K562 (cell line): ENCODE results near the gene HOGA1. TPM values are rescaled to one million over a fixed set of nuclear protein-coding genes. Genes with fewer than 3 reads are reported as not detected.

Experiments
- ATAC-seq: fragments of 200-7000 bp; cut with Tn5 transposase; 3 replicates; pipeline ENCODE4 v1.9.1; 2020; ENCODE audit warnings: moderate library complexity
- BruUV-seq: library from RNA; stranded (reverse); fragments of 400-500 nt; replicated peaks from 2 replicates; lab custom pipeline; 2021; lab: Mats Ljungman, UMichigan
- CTCF ChIA-PET: fragments of 300-600 bp; formaldehyde crosslinking; extraction: SDS; loops from one replicate; lab custom pipeline; 2021; ENCODE audit warnings: low intra/inter-chr PET ratio; lab: Yijun Ruan, JAX
- POLR2A ChIA-PET: fragments of 300-600, 350-650 bp; sonication (Branson Sonifier 250); formaldehyde crosslinking; extraction: SDS; loops from one replicate; lab custom pipeline; 2021; ENCODE audit warnings: antibody characterized with exemption, inconsistent platforms; lab: Yijun Ruan, JAX
- DNase-seq, 4 experiments: peaks; one replicate each; pipeline versions ENCODE4 v3.0.0 to v3.0.0-alpha.2; 2011 to 2018; ENCODE audit warnings: low spot score in 3 of 4, mixed read lengths in 3 of 4; ENCODE audit errors: extremely low read depth in 1 of 4
- FAIRE-seq: peaks from 2 replicates; lab custom pipeline; 2011; peaks lifted over from hg19 to GRCh38; lab: Jason Lieb, UNC
- H2AFZ ChIP-seq: 2 replicates; pipeline ENCODE4 v1.6.0; 2011; ENCODE audit warnings: low read depth, low read length, control low read depth, inconsistent platforms
- H3K27ac ChIP-seq: fragments of 200-600 bp; 3 replicates; pipeline ENCODE4 v1.8.0; 2011; ENCODE audit warnings: low read depth, mild to moderate bottlenecking, control low read depth, inconsistent platforms, low read length, moderate library complexity, mixed read lengths; ENCODE audit errors: extremely low read depth
- H3K27me3 ChIP-seq, 2 experiments: fragments of 300-600 bp in 1 of 2; 2 replicates in 1 of 2; 3 replicates in 1 of 2; pipeline versions ENCODE4 v1.6.0 to v1.8.0; 2011; ENCODE audit warnings: inconsistent platforms in 2 of 2, low read length in 2 of 2, mild to moderate bottlenecking in 1 of 2, mixed read lengths in 1 of 2, moderate library complexity in 1 of 2; ENCODE audit not compliant: control insufficient read depth in 2 of 2, insufficient read depth in 2 of 2
- H3K36me3 ChIP-seq: fragments of 300-600 bp; 3 replicates; pipeline ENCODE4 v1.8.0; 2011; ENCODE audit warnings: mild to moderate bottlenecking, low read length, inconsistent platforms; ENCODE audit not compliant: control insufficient read depth, insufficient read depth
- H3K4me1 ChIP-seq, 2 experiments: fragments of 200-600 bp in 1 of 2; replicated peaks in 1 of 2; 2 replicates in 1 of 2; 3 replicates in 1 of 2; pipeline versions ENCODE4 v1.5.1 to v1.8.0; 2011; ENCODE audit warnings: inconsistent platforms in 2 of 2, low read length in 2 of 2, mild to moderate bottlenecking in 1 of 2, mixed read lengths in 1 of 2, moderate library complexity in 1 of 2; ENCODE audit not compliant: control insufficient read depth in 2 of 2, insufficient read depth in 2 of 2
- H3K4me2 ChIP-seq: 2 replicates; pipeline ENCODE4 v1.6.1; 2011; ENCODE audit warnings: low read length, control low read depth, inconsistent platforms, mixed read lengths; ENCODE audit not compliant: insufficient read depth
- H3K4me3 ChIP-seq: fragments of 200-600 bp; sonication (generic), shearing (Covaris generic); 2 replicates; pipeline ENCODE4 v1.5.1; 2016; ENCODE audit warnings: control low read depth, inconsistent platforms
- H3K79me2 ChIP-seq: fragments of 200-600 bp; 3 replicates; pipeline ENCODE4 v1.8.0; 2011; ENCODE audit warnings: low read length, inconsistent platforms; ENCODE audit not compliant: control insufficient read depth, insufficient read depth
- H3K9ac ChIP-seq, 2 experiments: 2 replicates each; pipeline versions ENCODE4 v1.6.0 to v1.6.1; 2011; ENCODE audit warnings: low read depth in 2 of 2, low read length in 2 of 2, control low read depth in 1 of 2, inconsistent platforms in 1 of 2, mild to moderate bottlenecking in 1 of 2, mixed read lengths in 1 of 2; ENCODE audit not compliant: insufficient read depth in 1 of 2
- H3K9me1 ChIP-seq: one replicate; pipeline ENCODE4 v1.6.0; 2011; ENCODE audit warnings: inconsistent platforms, mild to moderate bottlenecking, low read length, moderate library complexity; ENCODE audit not compliant: control insufficient read depth, insufficient read depth
- H3K9me3 ChIP-seq: replicated peaks from 2 replicates; pipeline ENCODE4 v1.5.1; 2011; ENCODE audit warnings: low read depth, low read length, inconsistent platforms; ENCODE audit not compliant: control insufficient read depth, insufficient read depth
- H4K20me1 ChIP-seq: replicated peaks from 2 replicates; pipeline ENCODE4 v1.6.1; 2011; ENCODE audit warnings: low read length, inconsistent platforms, mixed read lengths; ENCODE audit not compliant: control insufficient read depth, insufficient read depth
- CHD2 ChIP-seq: IDR thresholded peaks from 2 replicates; pipeline ENCODE4 v1.6.1; 2011; ENCODE audit warnings: low read depth, low read length
- DNMT1 ChIP-seq: fragments of 450-650 bp; IDR thresholded peaks from 2 replicates; pipeline ENCODE4 v1.6.1; 2016; ENCODE audit warnings: antibody characterized with exemption, mild to moderate bottlenecking
- ESRRA ChIP-seq: fragments of 450-650 bp; IDR thresholded peaks from 2 replicates; pipeline ENCODE4 v1.6.1; 2014; ENCODE audit warnings: low read depth, mild to moderate bottlenecking, moderate library complexity, borderline replicate concordance
- FOXM1 ChIP-seq, 2 experiments: fragments of 450-650 bp in 1 of 2; sonication (generic) in 1 of 2; formaldehyde crosslinking in 1 of 2; IDR thresholded peaks; 2 replicates each; pipeline versions ENCODE4 v1.6.1 to v1.9.0; 2017 to 2022; ENCODE audit warnings: low read depth in 2 of 2, mild to moderate bottlenecking in 2 of 2, missing genetic modification reagents in 1 of 2, moderate library complexity in 1 of 2
- JUN ChIP-seq, 2 experiments: sonication (generic) in 1 of 2; formaldehyde crosslinking in 1 of 2; IDR thresholded peaks; 2 replicates each; pipeline versions ENCODE4 v1.6.1 to v1.8.0; 2012 to 2022; ENCODE audit warnings: borderline replicate concordance in 2 of 2, mild to moderate bottlenecking in 2 of 2, improper control_type of control experiment in 1 of 2, low read depth in 1 of 2, low read length in 1 of 2, missing genetic modification reagents in 1 of 2
- KAT8 ChIP-seq: fragments of 450-650 bp; IDR thresholded peaks from 2 replicates; pipeline ENCODE4 v1.6.1; 2016; ENCODE audit warnings: low read depth, mild to moderate bottlenecking
- KLF6 ChIP-seq: fragments of 250-450 bp; sonication (Bioruptor Pico); IDR thresholded peaks from 2 replicates; pipeline ENCODE4 v1.4.0; 2020; ENCODE audit warnings: mild to moderate bottlenecking, moderate library complexity, borderline replicate concordance
- NCOA1 ChIP-seq: fragments of 450-650 bp; IDR thresholded peaks from 2 replicates; pipeline ENCODE4 v1.6.1; 2016; ENCODE audit warnings: low read depth
- OTX1 ChIP-seq: fragments of 450-650 bp; formaldehyde crosslinking; IDR thresholded peaks from 2 replicates; pipeline ENCODE4 v1.4.0; 2022; ENCODE audit warnings: mild to moderate bottlenecking
- PHF20 ChIP-seq: fragments of 450-650 bp; IDR thresholded peaks from 2 replicates; pipeline ENCODE4 v1.6.1; 2018; ENCODE audit not compliant: partially characterized antibody
- RBBP5 ChIP-seq: fragments of 200-600 bp; sonication (generic); IDR thresholded peaks from 2 replicates; pipeline ENCODE4 v1.6.1; 2012; ENCODE audit warnings: borderline replicate concordance, mild to moderate bottlenecking, low read length, control low read depth, inconsistent platforms; ENCODE audit not compliant: insufficient read depth, poor library complexity, severe bottlenecking
- RBM25 ChIP-seq: fragments of 200-400 bp; formaldehyde crosslinking; IDR thresholded peaks from 2 replicates; pipeline ENCODE4 v1.6.1; 2018; ENCODE audit warnings: low read length, low read depth, moderate library complexity; ENCODE audit not compliant: severe bottlenecking
- TARDBP ChIP-seq: fragments of 450-650 bp; IDR thresholded peaks from 2 replicates; pipeline ENCODE4 v1.6.1; 2016
- whole genome bisulfite sequencing: fragments of 100-300 bp; shearing (Covaris generic); methylation state at CpG from one replicate; pipeline ENCODE4 v1.1.6; 2016; ENCODE audit warnings: low coverage, mixed read lengths; ENCODE audit not compliant: insufficient coverage; ENCODE audit errors: missing lambda C conversion rate; 5-methylcytosine and 5-hydroxymethylcytosine counted together
- in situ Hi-C: fragments of 300-500 bp; cut with MboI; formaldehyde crosslinking; loops from 4 replicates; pipeline ENCODE4 v1.15.0; 2018; ENCODE audit warnings: inconsistent platforms, mixed read lengths
- intact Hi-C: fragments of 100-400 bp; cut with micrococcal nuclease; formaldehyde crosslinking; loops from 2 replicates; pipeline ENCODE4 v1.14.2; 2022
- polyA plus RNA-seq, 8 experiments: library from polyadenylated mRNA; depleted of rRNA in 4 of 8; stranded (reverse) in 5 of 8; unstranded in 3 of 8; fragments of >200 nt; fragmentation: Nextera tagmentation in 2 of 8; fragmentation: Illumina TruSeq in 1 of 8; extraction: Ambion mirVana in 2 of 8; extraction: Trizol in 1 of 8; gene quantifications; 2 replicates each; pipeline versions ENCODE4 v1.2.1 to v1.2.3, GENCODE V29; 2011 to 2014; ENCODE audit warnings: inconsistent platforms in 1 of 8, missing spikeins in 1 of 8
- total RNA-seq, 7 experiments: library from RNA; depleted of rRNA in 6 of 7; stranded (reverse); fragments of >200 nt in 6 of 7; fragmentation: Illumina TruSeq in 2 of 7; extraction: Trizol in 2 of 7; gene quantifications; 2 replicates each; pipeline versions ENCODE4 v1.2.1 to v1.2.3, GENCODE V29; 2011 to 2021; ENCODE audit warnings: low replicate concordance in 1 of 7
- TF ChIP-seq, protein P1 (sequence below): sonication (generic); formaldehyde crosslinking; IDR thresholded peaks from 2 replicates; pipeline ENCODE4 v1.5.0; 2020; ENCODE audit warnings: missing genetic modification reagents
- TF ChIP-seq, protein P2 (sequence below): fragments of 450-650 bp; formaldehyde crosslinking; IDR thresholded peaks from 2 replicates; pipeline ENCODE4 v1.4.0; 2022; ENCODE audit warnings: mild to moderate bottlenecking, moderate library complexity

Gene HOGA1
- total and polyA plus RNA-seq, 9 of the 15 experiments (the other 6 are each of a cell fraction or from before 2014, with no cell fraction given) = not detected

DNA sequence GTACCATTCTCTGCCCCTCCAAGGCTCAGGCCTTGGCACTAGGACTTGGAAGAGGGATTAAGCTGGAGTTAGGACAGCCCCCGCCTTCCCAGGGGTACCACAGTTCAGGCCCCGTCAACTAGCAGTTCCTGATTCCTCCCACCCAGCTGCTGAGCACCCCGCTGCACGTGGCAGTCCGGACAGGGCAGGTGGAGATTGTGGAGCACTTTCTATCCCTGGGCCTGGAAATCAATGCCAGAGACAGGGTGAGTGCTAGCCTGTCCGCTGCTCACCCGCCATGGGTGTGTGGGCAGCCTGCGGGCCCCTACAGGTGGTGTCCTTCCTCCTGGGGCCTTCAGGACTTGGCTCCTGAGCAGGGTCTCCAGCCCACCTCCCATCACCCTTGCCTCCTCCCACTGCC lies 2.0 kb upstream of the HOGA1 start:
- ATAC-seq = no peak
- Histone ChIP-seq H4K20me1 (no peaks in the 10 kb centered on the region), H3K9me1 (no peaks in the 10 kb centered on the region), H3K27me3 (no peaks in the 10 kb centered on the region), H3K27ac (no peak overlapping the region), H3K4me2 (no peak overlapping the region), H3K9me3 (no peaks in the 10 kb centered on the region), H3K4me3 (no peak overlapping the region), H2AFZ (no peak overlapping the region), H3K79me2 (no peaks in the 10 kb centered on the region), H3K36me3 (no peaks in the 10 kb centered on the region), H3K4me1 (peaks cover 0 to 10% of the 10 kb centered on the region in 2 experiments; a peak in 3 of 5 replicates), H3K9ac (no peak overlapping the region; a peak in 1 of 4 replicates)
- FAIRE-seq = no peak
- no TSS peak for BruUV-seq
- TF ChIP-seq CHD2 (no peak), TARDBP (no peak), DNMT1 (no peak), RBM25 (no peak)
- TF ChIP-seq, protein P1, sequence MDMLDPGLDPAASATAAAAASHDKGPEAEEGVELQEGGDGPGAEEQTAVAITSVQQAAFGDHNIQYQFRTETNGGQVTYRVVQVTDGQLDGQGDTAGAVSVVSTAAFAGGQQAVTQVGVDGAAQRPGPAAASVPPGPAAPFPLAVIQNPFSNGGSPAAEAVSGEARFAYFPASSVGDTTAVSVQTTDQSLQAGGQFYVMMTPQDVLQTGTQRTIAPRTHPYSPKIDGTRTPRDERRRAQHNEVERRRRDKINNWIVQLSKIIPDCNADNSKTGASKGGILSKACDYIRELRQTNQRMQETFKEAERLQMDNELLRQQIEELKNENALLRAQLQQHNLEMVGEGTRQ (CRISPR knock-in tag) = no peak
- in situ Hi-C loops (no loop called here), intact Hi-C loops (no loop called here)
- no peak for DNase-seq
- POLR2A ChIA-PET = interaction anchor here (1.3 kb wide), 1 partner anchor 11 kb away, joined by 4 read pairs; no protein-coding TSS in a partner anchor
- CTCF ChIA-PET = no interaction called here
- 52% methylated on average over 8 of the region's 8 CpGs for WGBS

DNA sequence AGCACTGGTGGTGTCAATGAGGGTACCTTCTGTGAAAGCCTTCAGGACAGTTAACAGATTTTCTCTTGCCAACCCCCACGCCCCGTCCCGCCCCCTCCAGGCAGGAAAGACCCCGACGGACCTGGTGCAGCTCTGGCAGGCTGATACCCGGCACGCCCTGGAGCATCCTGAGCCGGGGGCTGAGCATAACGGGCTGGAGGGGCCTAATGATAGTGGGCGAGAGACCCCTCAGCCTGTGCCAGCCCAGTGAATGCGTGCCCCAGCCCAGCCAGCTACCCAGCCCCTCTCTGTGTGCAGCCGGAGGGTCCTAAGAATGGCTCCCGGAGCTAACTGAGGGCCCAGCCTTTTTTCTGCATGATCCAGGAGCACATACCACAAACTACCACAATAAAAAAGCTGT lies 713 bp upstream of the HOGA1 start:
- CTCF ChIA-PET = no interaction called here
- POLR2A ChIA-PET = no interaction called here
- Histone ChIP-seq H3K4me1 (peaks cover 0 to 4% of the 10 kb centered on the region in 2 experiments; a peak in 3 of 5 replicates), H3K4me3 (no peak overlapping the region), H3K9me1 (no peaks in the 10 kb centered on the region), H3K9ac (no peak overlapping the region), H3K4me2 (no peak overlapping the region), H2AFZ (no peak overlapping the region), H3K79me2 (no peaks in the 10 kb centered on the region), H3K27ac (no peak overlapping the region), H3K9me3 (no peaks in the 10 kb centered on the region), H3K36me3 (no peaks in the 10 kb centered on the region), H4K20me1 (no peaks in the 10 kb centered on the region), H3K27me3 (no peaks in the 10 kb centered on the region)
- ATAC-seq = no peak
- intact Hi-C loops (no loop called here), in situ Hi-C loops (no loop called here)
- 34% methylated on average over 9 of the region's 13 CpGs for WGBS
- no peak for FAIRE-seq
- DNase-seq = no peak
- BruUV-seq = no TSS peak
- TF ChIP-seq PHF20 = no peak
- no peak for TF ChIP-seq RBBP5
- TF ChIP-seq KLF6 = no peak
- TF ChIP-seq OTX1 (CRISPR knock-in tag) = no peak
- TF ChIP-seq KAT8 = no peak
- TF ChIP-seq ESRRA = no peak
- TF ChIP-seq, protein P2, sequence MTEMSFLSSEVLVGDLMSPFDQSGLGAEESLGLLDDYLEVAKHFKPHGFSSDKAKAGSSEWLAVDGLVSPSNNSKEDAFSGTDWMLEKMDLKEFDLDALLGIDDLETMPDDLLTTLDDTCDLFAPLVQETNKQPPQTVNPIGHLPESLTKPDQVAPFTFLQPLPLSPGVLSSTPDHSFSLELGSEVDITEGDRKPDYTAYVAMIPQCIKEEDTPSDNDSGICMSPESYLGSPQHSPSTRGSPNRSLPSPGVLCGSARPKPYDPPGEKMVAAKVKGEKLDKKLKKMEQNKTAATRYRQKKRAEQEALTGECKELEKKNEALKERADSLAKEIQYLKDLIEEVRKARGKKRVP (CRISPR knock-in tag) = no peak
- no peak for TF ChIP-seq JUN (IDR thresholded peaks at IDR 0.05; ENCODE audit: borderline replicate concordance, low read depth, low read length)
- TF ChIP-seq JUN (CRISPR knock-in tag; IDR thresholded peaks at IDR 0.05; ENCODE audit: borderline replicate concordance) = no peak
- TF ChIP-seq NCOA1 = no peak
- TF ChIP-seq FOXM1 (IDR thresholded peaks at IDR 0.05; ENCODE audit: low read depth) = no peak
- no peak for TF ChIP-seq FOXM1 (CRISPR knock-in tag; IDR thresholded peaks at IDR 0.05; ENCODE audit: low read depth)
